Left lung (tissue), 10 donors: ENCODE data around the gene TBX15. TPM values are rescaled to one million over a fixed set of nuclear protein-coding genes. Genes with fewer than 3 reads are reported as not detected.

Source experiments
- ATAC-seq: fragments of 200-7000 bp; cut with Tn5 transposase; one replicate; pipeline ENCODE4 v1.9.1; 2020; ENCODE audit warnings: moderate library complexity
- DNase-seq, 4 donors: peaks; one replicate each; pipeline ENCODE4 v3.0.0-alpha.2; 2013 to 2020
- H3K27ac ChIP-seq, 2 donors: fragments of 200-600 bp; sonication (generic) in 1 of 2; one replicate each; pipeline versions ENCODE4 v1.5.0 to v1.8.0; 2020 to 2021
- H3K27me3 ChIP-seq, 2 donors: fragments of 200-600 bp; sonication (generic) in 1 of 2; one replicate each; pipeline versions ENCODE4 v1.5.0 to v1.8.0; 2020 to 2021
- H3K36me3 ChIP-seq, 2 donors: fragments of 200-600 bp; sonication (generic) in 1 of 2; one replicate each; pipeline versions ENCODE4 v1.5.0 to v1.8.0; 2020 to 2021
- H3K4me1 ChIP-seq, 2 donors: fragments of 200-600 bp; one replicate each; pipeline ENCODE4 v1.8.0; 2021
- H3K4me3 ChIP-seq, 2 donors: fragments of 200-600 bp; sonication (generic) in 1 of 2; one replicate each; pipeline versions ENCODE4 v1.5.0 to v1.8.0; 2020 to 2021; ENCODE audit warnings: mild to moderate bottlenecking in 1 of 2
- H3K9me3 ChIP-seq, 2 donors: fragments of 200-600 bp; sonication (generic) in 1 of 2; one replicate each; pipeline versions ENCODE4 v1.5.0 to v1.8.0; 2020 to 2021
- intact Hi-C, 2 donors: fragments of 100-400 bp; cut with DNase I; formaldehyde crosslinking; loops; one replicate each; pipeline versions ENCODE4 v1.11.2 to v1.14.2; 2022
- polyA plus RNA-seq, 6 donors: library from polyadenylated mRNA; unstranded; fragments of 120-200 nt; gene quantifications; one replicate each; pipeline ENCODE4 v1.2.1, GENCODE V29; 2013; ENCODE audit not compliant: insufficient read length in 6 of 6
- total RNA-seq, 2 donors: library from RNA; stranded (reverse); fragmentation: NEBNext Ultra II Directional; extraction: Animal tissue kit (Norgen Biotek cat#: 25700); gene quantifications; one replicate each; pipeline ENCODE4 v1.2.1, GENCODE V29; 2021
- TF ChIP-seq, protein P1 (sequence below), 2 donors: fragments of 200-600 bp; sonication (generic) in 1 of 2; IDR thresholded peaks; one replicate each; pipeline versions ENCODE4 v1.5.0 to v1.8.0; 2021; ENCODE audit warnings: antibody characterized with exemption in 2 of 2
- donor health status: DM: no; HTN: yes; CAD: no.
- donor health status: DM: no; HTN: no; CAD: no.

TBX15 gene
- total and polyA plus RNA-seq, 8 donors: 0.10 to 1.0 (median 0.34) TPM

DNA sequence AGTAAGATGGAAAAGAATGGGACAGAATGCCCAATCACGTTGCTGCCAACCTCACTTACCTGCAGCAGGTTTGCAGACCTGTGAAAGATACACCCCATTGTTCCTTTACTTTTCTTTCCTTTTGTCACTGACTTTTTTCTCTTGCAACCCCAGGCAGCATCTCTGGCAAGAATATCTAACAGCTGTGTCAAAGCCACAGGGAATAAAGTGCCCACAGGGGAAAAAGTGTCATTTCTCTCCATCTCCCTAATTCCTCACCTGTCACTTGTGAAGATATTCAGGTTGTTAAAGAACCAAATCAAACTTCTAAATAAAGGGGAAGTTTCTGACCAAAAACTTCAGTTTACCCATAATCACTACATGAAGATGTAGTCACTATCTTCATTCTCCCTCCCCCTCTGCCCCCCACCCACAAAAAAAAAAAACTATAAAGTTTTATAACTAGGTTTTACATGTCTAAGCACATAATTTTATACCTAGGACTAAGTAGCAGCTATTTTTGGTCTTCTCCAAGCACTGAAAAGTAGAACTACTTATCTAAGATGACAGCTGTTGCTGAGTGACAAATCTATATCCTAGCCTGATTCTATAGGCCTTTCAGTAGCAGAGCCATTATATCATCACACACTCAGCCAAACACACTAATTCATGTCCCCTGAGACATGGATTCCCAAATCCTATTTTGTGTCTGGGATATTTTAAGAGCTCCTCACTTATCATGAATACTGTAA is 54.9 kb downstream of the TBX15 start:
- DNase-seq: no peak
- intact Hi-C loops: no loop called here
- TF ChIP-seq, protein P1, sequence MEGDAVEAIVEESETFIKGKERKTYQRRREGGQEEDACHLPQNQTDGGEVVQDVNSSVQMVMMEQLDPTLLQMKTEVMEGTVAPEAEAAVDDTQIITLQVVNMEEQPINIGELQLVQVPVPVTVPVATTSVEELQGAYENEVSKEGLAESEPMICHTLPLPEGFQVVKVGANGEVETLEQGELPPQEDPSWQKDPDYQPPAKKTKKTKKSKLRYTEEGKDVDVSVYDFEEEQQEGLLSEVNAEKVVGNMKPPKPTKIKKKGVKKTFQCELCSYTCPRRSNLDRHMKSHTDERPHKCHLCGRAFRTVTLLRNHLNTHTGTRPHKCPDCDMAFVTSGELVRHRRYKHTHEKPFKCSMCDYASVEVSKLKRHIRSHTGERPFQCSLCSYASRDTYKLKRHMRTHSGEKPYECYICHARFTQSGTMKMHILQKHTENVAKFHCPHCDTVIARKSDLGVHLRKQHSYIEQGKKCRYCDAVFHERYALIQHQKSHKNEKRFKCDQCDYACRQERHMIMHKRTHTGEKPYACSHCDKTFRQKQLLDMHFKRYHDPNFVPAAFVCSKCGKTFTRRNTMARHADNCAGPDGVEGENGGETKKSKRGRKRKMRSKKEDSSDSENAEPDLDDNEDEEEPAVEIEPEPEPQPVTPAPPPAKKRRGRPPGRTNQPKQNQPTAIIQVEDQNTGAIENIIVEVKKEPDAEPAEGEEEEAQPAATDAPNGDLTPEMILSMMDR (IDR thresholded peaks at IDR 0.05): no peak

DNA sequence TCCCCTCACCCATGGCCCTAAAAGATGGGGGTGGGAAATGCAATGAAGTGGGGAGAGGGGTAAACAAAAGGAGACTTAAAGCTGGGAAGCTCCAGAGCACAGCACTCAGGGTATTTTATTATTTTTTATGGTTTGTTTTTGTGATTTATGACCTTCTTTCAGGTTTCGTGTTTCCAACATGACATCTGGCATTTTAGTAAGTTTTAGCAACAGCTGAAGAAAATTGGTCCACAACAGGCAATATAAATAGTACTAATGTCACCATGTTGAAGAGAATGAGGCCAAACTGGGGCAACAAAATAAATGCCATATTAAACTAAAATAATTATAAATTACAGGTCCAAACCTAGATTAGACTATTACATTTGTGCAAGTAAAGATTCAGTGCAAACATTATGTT is 56.3 kb downstream of the TBX15 start:
- Histone ChIP-seq H3K4me1 (no peaks in the 10 kb centered on the region), H3K9me3 (no peaks in the 10 kb centered on the region), H3K36me3 (no peaks in the 10 kb centered on the region), H3K27ac (no peak overlapping the region), H3K27me3 (no peaks in the 10 kb centered on the region), H3K4me3 (no peak overlapping the region)
- TF ChIP-seq, protein P1 (IDR thresholded peaks at IDR 0.05): no peak
- intact Hi-C loops: no loop called here
- DNase-seq: no peak
- ATAC-seq: no peak

More for the DNA sequence above, 54.9 kb downstream of the TBX15 start:
- no peak overlapping the region for H3K4me3 ChIP-seq
- no peaks in the 10 kb centered on the region for H3K4me1 ChIP-seq
- H3K27ac ChIP-seq: no peak overlapping the region
- no peaks in the 10 kb centered on the region for H3K27me3 ChIP-seq
- no peak for ATAC-seq
- H3K36me3 ChIP-seq: no peaks in the 10 kb centered on the region
- no peaks in the 10 kb centered on the region for H3K9me3 ChIP-seq

DNA sequence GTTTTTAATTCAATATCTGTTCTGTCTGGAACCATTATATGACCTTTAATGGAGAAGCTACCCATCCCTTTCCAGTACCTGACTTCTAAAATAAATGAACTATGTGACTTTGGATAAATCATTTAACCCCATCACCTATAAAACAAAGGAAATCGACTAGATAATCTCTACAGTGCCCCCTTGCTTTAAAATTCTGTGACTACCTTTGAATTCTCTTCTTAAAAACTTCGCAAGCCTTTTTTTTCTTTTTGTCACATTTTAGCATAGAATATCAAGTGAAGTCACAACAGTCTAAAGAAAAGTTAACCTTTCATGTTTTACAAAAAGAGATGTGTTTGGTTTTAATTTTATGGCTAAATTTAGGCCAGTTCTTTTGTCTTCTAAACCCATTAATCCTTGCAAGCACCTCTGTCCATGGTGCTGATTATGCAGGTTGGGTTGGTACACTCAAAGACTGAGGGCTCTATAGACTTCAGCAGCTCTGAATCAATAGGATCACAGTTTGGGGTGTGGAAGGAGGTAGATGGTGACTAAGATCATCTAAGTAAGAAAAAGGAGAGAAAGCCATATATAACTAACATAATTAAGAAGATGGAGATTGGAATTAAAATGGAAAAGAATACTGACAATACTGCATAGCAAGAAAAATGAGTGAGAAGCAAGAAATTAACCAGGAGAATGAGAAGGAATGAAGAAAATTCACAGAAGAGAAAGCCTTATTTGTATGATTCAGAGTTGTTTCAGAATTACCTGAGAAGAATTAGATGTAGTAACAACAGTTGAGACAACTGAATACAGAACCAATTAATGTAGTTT is 59.2 kb downstream of the TBX15 start:
- Histone ChIP-seq H3K27me3 (no peaks in the 10 kb centered on the region), H3K4me1 (no peaks in the 10 kb centered on the region), H3K4me3 (no peak overlapping the region), H3K36me3 (no peaks in the 10 kb centered on the region), H3K9me3 (no peaks in the 10 kb centered on the region), H3K27ac (no peak overlapping the region)
- TF ChIP-seq, protein P1 (IDR thresholded peaks at IDR 0.05): no peak
- intact Hi-C loops: no loop called here
- DNase-seq: peak in 2 of 4 donors; percentile 23 to 47
- ATAC-seq: no peak

DNA sequence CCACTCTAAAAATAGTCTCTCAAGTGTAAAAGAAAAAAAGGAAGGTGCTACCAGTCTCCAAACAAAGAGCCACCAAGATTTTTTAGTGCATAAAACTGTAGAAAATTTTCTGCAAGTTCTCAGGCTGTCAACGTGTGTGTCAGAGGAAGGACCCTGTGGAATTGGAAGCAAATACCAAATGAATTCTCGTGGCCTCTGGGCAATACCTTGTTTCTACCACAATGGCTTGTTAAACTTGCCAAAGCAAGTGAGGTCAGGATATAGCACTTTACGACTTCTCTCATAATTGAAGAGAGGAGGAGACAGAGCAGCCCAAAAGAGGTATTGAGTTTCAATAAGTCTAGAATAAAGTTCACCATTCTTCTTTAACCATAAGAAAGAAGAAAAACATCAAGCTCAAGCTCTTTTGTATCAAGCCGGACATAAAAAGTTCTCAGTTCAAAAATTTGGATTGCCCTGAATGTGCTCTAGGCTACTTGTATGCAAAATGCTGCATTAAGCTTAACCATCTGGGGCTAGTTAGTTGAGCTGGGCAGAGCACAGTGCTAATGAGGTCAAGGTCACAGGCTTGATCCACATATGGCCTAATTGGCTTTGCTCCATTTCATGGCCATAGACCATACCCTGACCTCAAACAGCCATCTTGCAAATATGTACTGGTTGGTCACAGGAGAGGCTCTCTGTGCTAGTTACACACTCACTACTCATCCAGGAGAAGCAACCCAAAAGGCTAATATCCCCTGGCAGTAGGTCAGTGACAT is 60.5 kb downstream of the TBX15 start:
- intact Hi-C loops: no loop called here
- no peak for ATAC-seq
- no peak overlapping the region for H3K4me3 ChIP-seq

More for the DNA sequence above, 60.5 kb downstream of the TBX15 start:
- no peak overlapping the region for H3K27ac ChIP-seq
- no peaks in the 10 kb centered on the region for H3K27me3 ChIP-seq
- H3K4me1 ChIP-seq: no peaks in the 10 kb centered on the region
- H3K36me3 ChIP-seq: no peaks in the 10 kb centered on the region
- TF ChIP-seq, protein P1 (IDR thresholded peaks at IDR 0.05): no peak
- H3K9me3 ChIP-seq: no peaks in the 10 kb centered on the region
- DNase-seq: no peak
